Endothelial cell of umbilical vein (primary cell): ENCODE measurements around the gene TOM1L2.

Experiments
- CTCF ChIP-seq, 2 donors: IDR thresholded peaks; 1 replicate in 1 of 2; 2 replicates in 1 of 2; pipeline ENCODE4 v1.5.1; 2011; ENCODE audit warnings: low read length in 2 of 2, mild to moderate bottlenecking in 2 of 2, moderate library complexity in 2 of 2, control low read depth in 1 of 2, inconsistent platforms in 1 of 2, low read depth in 1 of 2; ENCODE audit not compliant: insufficient read depth in 1 of 2; ENCODE audit errors: extremely low read depth in 1 of 2
- EZH2 ChIP-seq: IDR thresholded peaks from 2 replicates; pipeline ENCODE4 v1.6.1; 2012; ENCODE audit warnings: borderline replicate concordance, low read depth, mild to moderate bottlenecking, moderate library complexity, low read length, inconsistent platforms; ENCODE audit not compliant: severe bottlenecking
- GATA2 ChIP-seq: IDR thresholded peaks from 2 replicates; pipeline ENCODE4 v1.7.0; 2011; ENCODE audit warnings: low read depth, mild to moderate bottlenecking, moderate library complexity, mixed read lengths, low read length; ENCODE audit not compliant: insufficient read length, insufficient read depth
- JUN ChIP-seq: IDR thresholded peaks from 2 replicates; pipeline ENCODE4 v1.6.1; 2011; ENCODE audit warnings: borderline replicate concordance, low read depth; ENCODE audit not compliant: insufficient read length, insufficient read depth
- MAX ChIP-seq: IDR thresholded peaks from 2 replicates; pipeline ENCODE4 v1.6.1; 2011; ENCODE audit not compliant: insufficient read depth, insufficient read length
- MYC ChIP-seq: IDR thresholded peaks from one replicate; pipeline ENCODE4 v1.6.1; 2011; ENCODE audit warnings: mild to moderate bottlenecking, low read depth, low read length
- POLR2A ChIP-seq: IDR thresholded peaks from 2 replicates; pipeline ENCODE4 v1.6.1; 2012; ENCODE audit warnings: low read depth, mild to moderate bottlenecking, control low read depth, low read length
- POLR2AphosphoS5 ChIP-seq: IDR thresholded peaks from 2 replicates; pipeline ENCODE4 v1.6.1; 2012; ENCODE audit warnings: low read depth, mild to moderate bottlenecking, control low read depth, low read length, moderate library complexity; ENCODE audit not compliant: insufficient read depth

DNA sequence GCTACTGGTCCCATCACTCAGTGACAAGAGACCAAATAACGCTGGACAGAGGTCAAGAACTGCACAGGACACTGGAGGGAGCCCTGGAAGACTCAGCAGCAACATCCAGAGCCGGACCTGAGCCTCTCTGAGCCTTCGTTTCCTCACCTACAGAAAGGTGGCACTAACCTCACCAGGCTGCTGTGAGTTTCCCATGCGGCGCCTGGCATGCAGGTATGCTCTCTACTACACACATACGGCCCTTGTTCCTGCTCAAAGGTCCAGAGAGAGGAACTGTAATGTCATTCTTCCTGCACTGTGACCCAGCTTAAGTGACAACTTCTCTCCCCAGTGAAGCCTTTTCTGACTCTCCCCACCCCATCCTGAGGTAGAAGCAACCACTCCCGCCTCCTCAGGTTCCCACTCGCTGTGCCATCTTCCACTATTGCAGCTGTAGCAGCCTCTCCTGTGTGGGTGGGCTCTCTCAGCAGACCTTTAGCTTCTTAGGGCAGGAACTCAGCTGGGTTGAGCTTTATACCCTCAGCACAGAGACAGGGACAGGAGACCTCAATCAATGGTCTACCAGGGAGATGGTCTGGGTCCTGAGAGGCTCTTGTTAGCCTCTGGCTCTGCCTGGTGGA, 91.5 kb downstream of the TOM1L2 start:
- TF ChIP-seq CTCF (IDR thresholded peaks at IDR 0.05; ENCODE audit: extremely low read depth in 1 of 2, insufficient read depth in 1 of 2, low read depth in 1 of 2, low read length in 2 of 2) (no peak), JUN (no peak), EZH2 (no peak), POLR2AphosphoS5 (no peak), POLR2A (no peak), GATA2 (no peak), MYC (no peak), MAX (no peak)
